MM.1S (cell line): ENCODE data around the gene ADARB2.

Experiments
- DNase-seq: peaks from one replicate; pipeline ENCODE4 v3.0.0-alpha.2; 2015
- H2AFZ ChIP-seq: fragments of 300-600 bp; sonication (generic); 2 replicates; pipeline ENCODE4 v1.6.0; 2016; ENCODE audit warnings: antibody characterized with exemption, low read length
- H3F3A ChIP-seq: fragments of 300-600 bp; sonication (generic); 2 replicates; pipeline ENCODE4 v1.6.1; 2016; ENCODE audit warnings: mild to moderate bottlenecking, antibody characterized with exemption, low read length, moderate library complexity, mixed read lengths; ENCODE audit not compliant: insufficient read depth
- H3K27ac ChIP-seq: fragments of 300-600 bp; sonication (generic); 2 replicates; pipeline ENCODE4 v1.5.1; 2016; ENCODE audit warnings: mild to moderate bottlenecking, low read length
- H3K27me3 ChIP-seq: fragments of 300-600 bp; sonication (generic); replicated peaks from 2 replicates; pipeline ENCODE4 v1.6.0; 2016; ENCODE audit warnings: low read length; ENCODE audit not compliant: insufficient read depth
- H3K36me3 ChIP-seq: fragments of 300-600 bp; sonication (generic); replicated peaks from 2 replicates; pipeline ENCODE4 v1.6.1; 2016; ENCODE audit warnings: mild to moderate bottlenecking, low read length, mixed read lengths; ENCODE audit not compliant: insufficient read depth
- H3K4me1 ChIP-seq: fragments of 300-600 bp; sonication (generic); 2 replicates; pipeline ENCODE4 v1.6.1; 2016; ENCODE audit warnings: low read length, mixed read lengths
- H3K4me2 ChIP-seq: fragments of 300-600 bp; sonication (generic); 2 replicates; pipeline ENCODE4 v1.6.0; 2016; ENCODE audit warnings: low read depth, low read length
- H3K4me3 ChIP-seq: fragments of 300-600 bp; sonication (generic); 2 replicates; pipeline ENCODE4 v1.5.1; 2016; ENCODE audit warnings: low read length, mixed read lengths
- H3K79me2 ChIP-seq: fragments of 300-600 bp; sonication (generic); 2 replicates; pipeline ENCODE4 v1.6.1; 2016; ENCODE audit warnings: mixed run types, low read length, mixed read lengths
- H3K9ac ChIP-seq: fragments of 300-600 bp; sonication (generic); 2 replicates; pipeline ENCODE4 v1.6.1; 2016; ENCODE audit warnings: low read length, mixed read lengths
- H3K9me2 ChIP-seq: fragments of 300-600 bp; sonication (generic); replicated peaks from 2 replicates; pipeline ENCODE4 v1.6.1; 2016; ENCODE audit warnings: mild to moderate bottlenecking, low read length, mixed read lengths; ENCODE audit not compliant: insufficient read depth
- H3K9me3 ChIP-seq: fragments of 300-600 bp; sonication (generic); replicated peaks from 2 replicates; pipeline ENCODE4 v1.6.1; 2016; ENCODE audit warnings: mild to moderate bottlenecking, low read length, mixed read lengths; ENCODE audit not compliant: insufficient read depth
- H4K20me1 ChIP-seq: fragments of 300-600 bp; sonication (generic); 2 replicates; pipeline ENCODE4 v1.6.1; 2016; ENCODE audit warnings: mild to moderate bottlenecking, low read length, moderate library complexity, mixed read lengths; ENCODE audit not compliant: insufficient read depth
- EZH2 ChIP-seq: fragments of 300-600 bp; sonication (generic); optimal IDR thresholded peaks from 2 replicates; pipeline ENCODE3; 2017; ENCODE audit warnings: low read depth, mild to moderate bottlenecking, antibody characterized with exemption, low read length, mixed read lengths
- EZH2phosphoT487 ChIP-seq: fragments of 300-600 bp; sonication (generic); IDR thresholded peaks from 2 replicates; pipeline ENCODE4 v1.6.1; 2018; ENCODE audit warnings: antibody characterized with exemption, low read length
- TF ChIP-seq, protein P1 (sequence below): fragments of 300-600 bp; sonication (generic); IDR thresholded peaks from 2 replicates; pipeline ENCODE4 v1.5.1; 2016; ENCODE audit warnings: antibody characterized with exemption, low read length, mixed read lengths

The ADARB2 gene

DNA sequence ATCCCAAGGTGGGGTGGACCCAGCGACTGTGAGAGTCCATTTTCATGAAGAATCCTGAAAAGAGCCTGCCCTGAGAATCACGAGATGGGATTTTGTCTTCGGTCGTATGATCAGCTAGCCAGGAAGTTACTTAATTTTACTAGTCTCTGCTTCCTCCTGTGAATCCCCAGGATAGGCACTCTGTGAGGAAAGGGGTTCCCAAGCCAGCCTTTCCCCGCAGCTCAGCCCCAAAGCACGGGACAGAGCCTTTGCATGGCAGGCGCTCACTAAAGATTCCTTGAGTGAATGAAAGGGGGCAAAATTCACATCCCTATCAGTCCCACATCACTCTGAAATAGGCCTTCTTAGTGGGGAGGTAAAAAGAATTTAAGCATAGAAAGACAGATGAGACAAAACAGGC is 219.6 kb downstream of the ADARB2 start:
- H3K27me3 ChIP-seq: no peaks in the 10 kb centered on the region
- no peak for DNase-seq

DNA sequence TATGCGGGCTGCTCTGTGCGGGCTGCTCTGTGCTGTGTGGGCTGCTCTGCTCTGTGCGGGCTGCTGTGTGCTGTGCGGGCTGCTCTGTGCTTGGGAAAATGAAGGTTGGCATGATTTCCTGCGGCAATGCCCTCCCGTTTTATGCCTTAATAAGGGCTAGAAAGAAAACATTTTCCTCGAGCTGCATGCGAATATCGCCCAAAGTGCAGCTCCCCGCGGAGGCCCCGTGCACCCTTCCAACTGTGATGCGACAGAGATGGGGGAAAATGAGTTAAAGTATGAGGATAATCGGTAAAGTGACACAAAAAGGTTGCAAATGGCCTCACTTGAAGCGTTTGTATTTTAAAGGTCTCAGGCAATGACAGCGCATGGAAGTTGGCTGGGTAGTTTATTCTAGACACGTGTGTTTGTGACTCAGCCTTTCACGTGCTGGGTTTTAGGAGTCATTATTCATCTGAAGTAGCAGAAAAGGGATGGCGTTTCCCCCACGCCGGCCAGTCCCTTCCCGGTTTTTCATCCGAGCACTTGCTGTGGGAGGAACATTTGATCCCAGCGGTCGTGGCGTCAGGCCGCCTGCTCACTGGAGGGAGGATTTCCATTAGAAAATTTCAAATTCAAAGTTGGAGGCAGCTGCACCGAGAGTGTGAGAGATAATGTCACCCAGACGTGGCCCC is 220.7 kb downstream of the ADARB2 start:
- H3K4me2 ChIP-seq: no peak overlapping the region
- H3K9ac ChIP-seq: no peak overlapping the region
- no peaks in the 10 kb centered on the region for H3F3A ChIP-seq
- TF ChIP-seq EZH2: no peak
- TF ChIP-seq, protein P1, sequence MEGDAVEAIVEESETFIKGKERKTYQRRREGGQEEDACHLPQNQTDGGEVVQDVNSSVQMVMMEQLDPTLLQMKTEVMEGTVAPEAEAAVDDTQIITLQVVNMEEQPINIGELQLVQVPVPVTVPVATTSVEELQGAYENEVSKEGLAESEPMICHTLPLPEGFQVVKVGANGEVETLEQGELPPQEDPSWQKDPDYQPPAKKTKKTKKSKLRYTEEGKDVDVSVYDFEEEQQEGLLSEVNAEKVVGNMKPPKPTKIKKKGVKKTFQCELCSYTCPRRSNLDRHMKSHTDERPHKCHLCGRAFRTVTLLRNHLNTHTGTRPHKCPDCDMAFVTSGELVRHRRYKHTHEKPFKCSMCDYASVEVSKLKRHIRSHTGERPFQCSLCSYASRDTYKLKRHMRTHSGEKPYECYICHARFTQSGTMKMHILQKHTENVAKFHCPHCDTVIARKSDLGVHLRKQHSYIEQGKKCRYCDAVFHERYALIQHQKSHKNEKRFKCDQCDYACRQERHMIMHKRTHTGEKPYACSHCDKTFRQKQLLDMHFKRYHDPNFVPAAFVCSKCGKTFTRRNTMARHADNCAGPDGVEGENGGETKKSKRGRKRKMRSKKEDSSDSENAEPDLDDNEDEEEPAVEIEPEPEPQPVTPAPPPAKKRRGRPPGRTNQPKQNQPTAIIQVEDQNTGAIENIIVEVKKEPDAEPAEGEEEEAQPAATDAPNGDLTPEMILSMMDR: no peak
- no peak for TF ChIP-seq EZH2phosphoT487
- no peaks in the 10 kb centered on the region for H3K9me2 ChIP-seq
- H3K4me3 ChIP-seq: no peak overlapping the region
- no peak overlapping the region for H2AFZ ChIP-seq
- H3K4me1 ChIP-seq: no peaks in the 10 kb centered on the region
- H3K9me3 ChIP-seq: no peaks in the 10 kb centered on the region
- H3K79me2 ChIP-seq: no peaks in the 10 kb centered on the region
- H3K36me3 ChIP-seq: no peaks in the 10 kb centered on the region
- no peak for DNase-seq
- no peaks in the 10 kb centered on the region for H4K20me1 ChIP-seq
- H3K27ac ChIP-seq: no peak overlapping the region
- H3K27me3 ChIP-seq: no peaks in the 10 kb centered on the region

More for the DNA sequence above, 219.6 kb downstream of the ADARB2 start:
- no peak overlapping the region for H2AFZ ChIP-seq
- no peak overlapping the region for H3K9ac ChIP-seq
- no peaks in the 10 kb centered on the region for H3F3A ChIP-seq
- H3K36me3 ChIP-seq: no peaks in the 10 kb centered on the region
- H3K4me3 ChIP-seq: no peak overlapping the region
- no peaks in the 10 kb centered on the region for H3K9me2 ChIP-seq
- TF ChIP-seq EZH2 (no peak), EZH2phosphoT487 (no peak)
- TF ChIP-seq, protein P1: no peak
- H3K4me1 ChIP-seq: no peaks in the 10 kb centered on the region
- H3K27ac ChIP-seq: no peak overlapping the region
- H3K9me3 ChIP-seq: no peaks in the 10 kb centered on the region
- H3K79me2 ChIP-seq: no peaks in the 10 kb centered on the region
- H3K4me2 ChIP-seq: no peak overlapping the region
- no peaks in the 10 kb centered on the region for H4K20me1 ChIP-seq

DNA sequence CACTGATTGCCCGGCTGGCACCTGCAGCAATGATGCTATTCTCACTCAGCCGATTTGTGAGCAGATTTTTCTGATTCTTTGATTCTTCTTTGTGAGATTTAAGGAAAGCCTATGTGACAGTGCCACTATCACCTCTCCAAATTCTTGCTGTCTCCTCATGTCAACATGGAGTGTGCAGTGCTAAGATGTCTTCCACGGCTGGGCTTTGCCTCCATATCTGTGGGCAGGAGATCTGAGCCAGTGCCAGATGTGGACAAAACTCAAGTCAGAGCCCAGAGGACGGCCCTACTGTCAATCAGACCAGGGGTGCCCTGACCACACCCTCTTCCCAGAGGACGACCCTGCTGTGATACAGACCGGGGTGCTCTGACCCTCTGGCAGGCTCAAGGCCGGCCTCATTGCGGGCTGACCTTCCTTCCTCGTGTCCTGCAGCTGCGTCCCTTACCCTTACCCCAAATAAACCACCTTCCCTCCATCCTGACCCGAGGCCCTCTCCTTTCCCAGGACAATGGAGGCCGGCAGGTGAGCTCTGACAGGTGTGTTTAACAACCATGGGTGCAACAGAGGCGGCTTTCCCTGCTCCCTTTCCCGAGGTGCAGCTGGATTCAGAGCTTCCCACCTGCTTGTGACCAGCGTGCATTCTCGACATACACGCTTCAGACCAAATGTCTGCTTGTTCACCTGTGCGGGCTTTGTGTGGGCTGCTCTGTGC is 221.4 kb downstream of the ADARB2 start:
- Histone ChIP-seq H3K4me2 (no peak overlapping the region), H3K9ac (no peak overlapping the region), H3K9me3 (no peaks in the 10 kb centered on the region), H3K36me3 (no peaks in the 10 kb centered on the region), H2AFZ (no peak overlapping the region), H3K79me2 (no peaks in the 10 kb centered on the region), H3F3A (no peaks in the 10 kb centered on the region), H3K27me3 (no peaks in the 10 kb centered on the region), H3K4me1 (no peaks in the 10 kb centered on the region), H4K20me1 (no peaks in the 10 kb centered on the region), H3K4me3 (no peak overlapping the region), H3K27ac (no peak overlapping the region), H3K9me2 (no peaks in the 10 kb centered on the region)
- no peak for TF ChIP-seq EZH2phosphoT487
- TF ChIP-seq EZH2: no peak
- TF ChIP-seq, protein P1: no peak
- no peak for DNase-seq
